Hippocampal formation (tissue), 2 donors: ENCODE measurements around the gene HERPUD1.

Experiments used
- DNase-seq, 2 donors: peaks; one replicate each; lab custom pipeline; 2025; lab: John Stamatoyannopoulos, UW

The HERPUD1 gene

GRCh38 chr16:56910654-56911539 lies 21.0 kb upstream of the HERPUD1 start:
- DNase-seq = peak in 1 of 2 donors; percentile 5

- DNase-seq = peak in 1 of 2 donors; percentile 34
Measured at GRCh38 chr16:56911771-56912571, 20.0 kb upstream of the HERPUD1 start.

- DNase-seq = no peak
Measured at GRCh38 chr16:56912746-56913708, 18.9 kb upstream of the HERPUD1 start.

- no peak for DNase-seq
Measured at GRCh38 chr16:56914896-56915295, 17.0 kb upstream of the HERPUD1 start.

- DNase-seq = no peak
Measured at GRCh38 chr16:56915336-56916119, 16.4 kb upstream of the HERPUD1 start.

- DNase-seq = no peak
Measured at GRCh38 chr16:56916571-56917403, 15.2 kb upstream of the HERPUD1 start.

GRCh38 chr16:56918467-56919012 lies 13.4 kb upstream of the HERPUD1 start:
- DNase-seq = no peak

GRCh38 chr16:56919099-56919800 lies 12.7 kb upstream of the HERPUD1 start:
- DNase-seq = no peak

- no peak for DNase-seq
Measured at GRCh38 chr16:56921571-56921970, 10.4 kb upstream of the HERPUD1 start.

GRCh38 chr16:56923481-56924091 lies 8.4 kb upstream of the HERPUD1 start:
- DNase-seq = no peak

GRCh38 chr16:56927471-56927870 lies 4.5 kb upstream of the HERPUD1 start:
- DNase-seq = no peak

- DNase-seq = no peak
Measured at GRCh38 chr16:56929639-56930038, 2.3 kb upstream of the HERPUD1 start.

- DNase-seq = no peak
Measured at GRCh38 chr16:56930486-56931270, 1.3 kb upstream of the HERPUD1 start.

- no peak for DNase-seq
Measured at GRCh38 chr16:56931271-56931891, 561 bp upstream of the HERPUD1 start.

GRCh38 chr16:56932721-56933619 lies 1.0 kb downstream of the HERPUD1 start:
- DNase-seq = peak; percentile 65 to 81
